ENCODE results near the gene MEIS3.

MEIS3 gene

DNA sequence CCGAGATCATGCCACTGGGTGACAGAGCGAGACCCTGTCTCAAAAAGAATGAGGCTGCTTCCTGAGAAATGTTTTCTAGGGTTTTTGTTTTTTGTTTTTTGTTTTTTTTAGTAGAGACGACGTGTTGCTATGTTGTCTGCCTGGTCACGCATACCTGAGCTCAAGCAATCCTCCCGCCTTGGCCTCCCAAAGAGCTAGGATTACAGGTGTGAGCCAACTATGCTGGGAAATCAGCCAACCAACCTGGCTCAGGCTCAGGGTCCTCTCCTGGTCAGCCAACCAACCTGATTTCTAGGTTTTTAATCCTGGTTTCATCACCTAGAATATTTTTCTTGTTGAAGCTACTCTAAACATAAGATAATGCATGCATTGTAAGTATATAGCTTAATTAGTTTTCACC is 62.4 kb downstream of the MEIS3 start:
- no peak for DNase-seq

DNA sequence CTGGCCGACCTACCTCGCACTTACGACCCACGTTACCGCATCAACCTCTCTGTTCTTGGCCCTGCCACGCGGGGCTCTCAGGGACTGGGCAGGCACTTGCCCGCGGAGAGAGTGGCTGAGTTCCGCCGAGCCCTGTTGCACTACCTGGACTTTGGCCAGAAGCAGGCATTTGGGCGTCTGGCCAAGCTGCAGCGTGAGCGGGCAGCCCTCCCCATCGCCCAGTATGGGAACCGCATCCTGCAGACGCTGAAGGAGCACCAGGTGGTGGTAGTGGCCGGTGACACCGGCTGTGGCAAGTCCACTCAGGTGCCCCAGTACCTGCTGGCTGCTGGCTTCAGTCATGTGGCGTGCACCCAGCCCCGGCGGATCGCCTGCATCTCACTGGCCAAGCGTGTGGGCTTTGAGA is 66.0 kb downstream of the MEIS3 start:
- no peak for DNase-seq

Data from EL (cell line).